WTC11 (cell line): Measurements from ENCODE around the gene ID4.

Experiments used
- JAZF1 ChIP-seq: fragments of 250-450 bp; sonication (Bioruptor Pico); IDR thresholded peaks from 2 replicates; pipeline ENCODE4 v1.9.0; 2021; ENCODE audit warnings: moderate library complexity, mild to moderate bottlenecking, inconsistent platforms
- TEAD4 ChIP-seq: sonication (generic); formaldehyde crosslinking; IDR thresholded peaks from 2 replicates; pipeline ENCODE4 v1.8.0; 2022; ENCODE audit warnings: mild to moderate bottlenecking, missing genetic modification reagents
- TF ChIP-seq, protein P1 (sequence below): fragments of 200-600 bp; IDR thresholded peaks from 2 replicates; pipeline ENCODE4 v1.8.0; 2022; ENCODE audit warnings: antibody characterized with exemption

DNA sequence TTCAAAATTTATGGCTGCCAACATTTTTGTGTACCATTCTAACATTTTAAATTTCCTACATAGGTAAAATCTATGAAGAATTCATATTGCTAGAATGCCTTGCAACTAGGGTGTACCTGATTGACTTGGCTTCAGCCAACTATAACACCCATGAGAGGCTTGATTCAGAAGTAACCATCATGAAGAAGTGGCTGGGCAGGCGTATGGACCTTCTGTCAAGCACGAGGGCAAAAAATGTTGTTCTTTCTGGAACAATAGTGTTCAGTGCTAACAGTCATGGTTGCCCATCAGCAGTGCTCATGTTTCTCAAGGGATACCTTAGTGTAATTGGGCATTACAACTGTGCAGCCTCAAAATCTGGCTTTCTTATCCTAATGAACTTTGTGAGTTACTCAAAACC is 42.9 kb downstream of the ID4 start:
- TF ChIP-seq, protein P1, sequence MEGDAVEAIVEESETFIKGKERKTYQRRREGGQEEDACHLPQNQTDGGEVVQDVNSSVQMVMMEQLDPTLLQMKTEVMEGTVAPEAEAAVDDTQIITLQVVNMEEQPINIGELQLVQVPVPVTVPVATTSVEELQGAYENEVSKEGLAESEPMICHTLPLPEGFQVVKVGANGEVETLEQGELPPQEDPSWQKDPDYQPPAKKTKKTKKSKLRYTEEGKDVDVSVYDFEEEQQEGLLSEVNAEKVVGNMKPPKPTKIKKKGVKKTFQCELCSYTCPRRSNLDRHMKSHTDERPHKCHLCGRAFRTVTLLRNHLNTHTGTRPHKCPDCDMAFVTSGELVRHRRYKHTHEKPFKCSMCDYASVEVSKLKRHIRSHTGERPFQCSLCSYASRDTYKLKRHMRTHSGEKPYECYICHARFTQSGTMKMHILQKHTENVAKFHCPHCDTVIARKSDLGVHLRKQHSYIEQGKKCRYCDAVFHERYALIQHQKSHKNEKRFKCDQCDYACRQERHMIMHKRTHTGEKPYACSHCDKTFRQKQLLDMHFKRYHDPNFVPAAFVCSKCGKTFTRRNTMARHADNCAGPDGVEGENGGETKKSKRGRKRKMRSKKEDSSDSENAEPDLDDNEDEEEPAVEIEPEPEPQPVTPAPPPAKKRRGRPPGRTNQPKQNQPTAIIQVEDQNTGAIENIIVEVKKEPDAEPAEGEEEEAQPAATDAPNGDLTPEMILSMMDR: no peak
- TF ChIP-seq JAZF1 (CRISPR knock-in tag) (no peak), TEAD4 (CRISPR knock-in tag) (no peak)
